Mesothelial cell of epicardium (in vitro differentiated cells): Measurements from ENCODE around the gene GNB1. TPM values are rescaled to one million over a fixed set of nuclear protein-coding genes. Genes with fewer than 3 reads are reported as not detected.

Experiments
- DNase-seq, 2 experiments: peaks; one replicate each; pipeline ENCODE4 v3.0.0; 2021; ENCODE audit warnings: low spot score in 2 of 2; ENCODE audit not compliant: unreplicated experiment in 2 of 2
- H3K27ac Mint-ChIP-seq: 2 replicates; pipeline ENCODE4 v1.8.0; 2021; ENCODE audit warnings: mixed read lengths
- H3K27me3 Mint-ChIP-seq: 2 replicates; pipeline ENCODE4 v1.8.0; 2021; ENCODE audit warnings: low read depth, mixed read lengths
- H3K36me3 Mint-ChIP-seq: 2 replicates; pipeline ENCODE4 v1.8.0; 2021; ENCODE audit warnings: mixed read lengths
- H3K4me1 Mint-ChIP-seq: 2 replicates; pipeline ENCODE4 v1.8.0; 2021; ENCODE audit warnings: mixed read lengths
- H3K4me3 Mint-ChIP-seq: 2 replicates; pipeline ENCODE4 v1.8.0; 2021; ENCODE audit warnings: mild to moderate bottlenecking, moderate library complexity, mixed read lengths
- H3K9me3 Mint-ChIP-seq: 2 replicates; pipeline ENCODE4 v1.8.0; 2021; ENCODE audit warnings: mixed read lengths
- total RNA-seq: library from RNA; stranded (reverse); gene quantifications from 3 replicates; pipeline ENCODE4 v1.2.1, GENCODE V29; 2021
- TF ChIP-seq, protein P1 (sequence below): fragments of 200-600 bp; sonication (generic); IDR thresholded peaks from one replicate; pipeline ENCODE4 v1.5.0; 2021; ENCODE audit warnings: antibody characterized with exemption; ENCODE audit not compliant: unreplicated experiment

Gene GNB1
- total RNA-seq, 1 donor from 2014 or later: 272 TPM

DNA sequence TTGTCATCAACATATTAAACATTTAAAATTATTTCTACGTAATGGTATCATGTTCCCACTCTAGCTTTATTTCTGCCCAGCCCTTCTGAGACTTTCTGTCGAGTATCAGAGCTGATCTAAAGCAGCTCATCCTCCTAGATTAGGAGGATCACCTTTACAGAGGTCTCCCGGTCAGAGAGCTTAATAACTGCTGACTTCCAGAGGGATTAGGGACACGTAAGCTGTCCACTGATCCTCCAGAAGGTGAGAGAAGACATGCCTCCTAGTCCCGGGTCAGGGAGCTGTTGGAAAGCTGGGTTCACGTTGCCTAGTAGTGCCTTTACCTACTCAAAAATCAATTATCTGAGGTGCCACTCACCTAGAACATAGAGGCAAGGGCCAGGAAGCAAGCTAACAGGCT is 81.4 kb downstream of the GNB1 start:
- no peaks in the 10 kb centered on the region for H3K4me1 Mint-ChIP-seq
- no peaks in the 10 kb centered on the region for H3K9me3 Mint-ChIP-seq
- H3K27me3 Mint-ChIP-seq: no peaks in the 10 kb centered on the region
- no peak overlapping the region for H3K27ac Mint-ChIP-seq
- DNase-seq: no peak
- H3K4me3 Mint-ChIP-seq: no peak overlapping the region
- TF ChIP-seq, protein P1, sequence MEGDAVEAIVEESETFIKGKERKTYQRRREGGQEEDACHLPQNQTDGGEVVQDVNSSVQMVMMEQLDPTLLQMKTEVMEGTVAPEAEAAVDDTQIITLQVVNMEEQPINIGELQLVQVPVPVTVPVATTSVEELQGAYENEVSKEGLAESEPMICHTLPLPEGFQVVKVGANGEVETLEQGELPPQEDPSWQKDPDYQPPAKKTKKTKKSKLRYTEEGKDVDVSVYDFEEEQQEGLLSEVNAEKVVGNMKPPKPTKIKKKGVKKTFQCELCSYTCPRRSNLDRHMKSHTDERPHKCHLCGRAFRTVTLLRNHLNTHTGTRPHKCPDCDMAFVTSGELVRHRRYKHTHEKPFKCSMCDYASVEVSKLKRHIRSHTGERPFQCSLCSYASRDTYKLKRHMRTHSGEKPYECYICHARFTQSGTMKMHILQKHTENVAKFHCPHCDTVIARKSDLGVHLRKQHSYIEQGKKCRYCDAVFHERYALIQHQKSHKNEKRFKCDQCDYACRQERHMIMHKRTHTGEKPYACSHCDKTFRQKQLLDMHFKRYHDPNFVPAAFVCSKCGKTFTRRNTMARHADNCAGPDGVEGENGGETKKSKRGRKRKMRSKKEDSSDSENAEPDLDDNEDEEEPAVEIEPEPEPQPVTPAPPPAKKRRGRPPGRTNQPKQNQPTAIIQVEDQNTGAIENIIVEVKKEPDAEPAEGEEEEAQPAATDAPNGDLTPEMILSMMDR: no peak
- H3K36me3 Mint-ChIP-seq: peaks cover 24% of the 10 kb centered on the region

GRCh38 chr1:1808206-1808605 is 82.7 kb downstream of the GNB1 start:
- no peak overlapping the region for H3K27ac Mint-ChIP-seq
- no peak for DNase-seq
- peaks cover 25% of the 10 kb centered on the region for H3K36me3 Mint-ChIP-seq
- no peak overlapping the region for H3K4me3 Mint-ChIP-seq
- TF ChIP-seq, protein P1: no peak
- H3K4me1 Mint-ChIP-seq: no peaks in the 10 kb centered on the region
- no peaks in the 10 kb centered on the region for H3K27me3 Mint-ChIP-seq
- no peaks in the 10 kb centered on the region for H3K9me3 Mint-ChIP-seq

GRCh38 chr1:1806890-1807289 is 84.0 kb downstream of the GNB1 start:
- H3K4me1 Mint-ChIP-seq: no peaks in the 10 kb centered on the region

GRCh38 chr1:1804301-1804700 is 86.6 kb downstream of the GNB1 start:
- Mint-ChIP-seq H3K36me3 (peaks cover 34% of the 10 kb centered on the region), H3K27ac (no peak overlapping the region), H3K9me3 (no peaks in the 10 kb centered on the region), H3K4me3 (no peak overlapping the region), H3K4me1 (no peaks in the 10 kb centered on the region), H3K27me3 (no peaks in the 10 kb centered on the region)
- no peak for DNase-seq
- TF ChIP-seq, protein P1: no peak

More at GRCh38 chr1:1806890-1807289, 84.0 kb downstream of the GNB1 start:
- no peak overlapping the region for H3K27ac Mint-ChIP-seq
- DNase-seq: no peak
- TF ChIP-seq, protein P1: no peak
- no peak overlapping the region for H3K4me3 Mint-ChIP-seq
- H3K9me3 Mint-ChIP-seq: no peaks in the 10 kb centered on the region
- no peaks in the 10 kb centered on the region for H3K27me3 Mint-ChIP-seq
- H3K36me3 Mint-ChIP-seq: peaks cover 28% of the 10 kb centered on the region

DNA sequence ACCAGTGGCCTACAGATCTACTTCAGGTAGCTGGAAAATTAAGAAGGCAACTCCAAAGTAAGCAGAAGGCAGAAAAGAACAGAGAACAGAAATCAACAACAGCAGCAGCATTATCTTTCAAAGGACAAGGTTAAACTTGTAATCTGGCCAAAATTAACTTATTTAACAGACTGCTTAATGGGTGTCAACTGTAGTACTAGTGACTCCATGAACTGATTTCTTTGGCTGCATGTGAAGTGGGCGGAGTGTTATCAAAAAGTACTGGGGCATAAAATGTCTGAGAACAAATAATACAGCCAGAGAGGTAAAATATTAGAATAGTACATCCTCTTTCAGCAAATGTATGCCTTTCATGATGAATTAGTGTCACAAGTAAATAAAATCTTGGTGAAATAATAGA is 88.0 kb downstream of the GNB1 start:
- Mint-ChIP-seq H3K27me3 (no peaks in the 10 kb centered on the region), H3K36me3 (peaks cover 31% of the 10 kb centered on the region), H3K27ac (no peak overlapping the region), H3K9me3 (no peaks in the 10 kb centered on the region), H3K4me3 (no peak overlapping the region), H3K4me1 (no peaks in the 10 kb centered on the region)
- TF ChIP-seq, protein P1: no peak
- no peak for DNase-seq

GRCh38 chr1:1799716-1800115 is 91.2 kb downstream of the GNB1 start:
- Mint-ChIP-seq H3K36me3 (peaks cover 35% of the 10 kb centered on the region), H3K27me3 (no peaks in the 10 kb centered on the region), H3K4me1 (no peaks in the 10 kb centered on the region), H3K27ac (peak overlapping the region; percentile 54), H3K4me3 (no peak overlapping the region), H3K9me3 (no peaks in the 10 kb centered on the region)
- DNase-seq: no peak
- TF ChIP-seq, protein P1: no peak
